Fibroblast of pulmonary artery (primary cell): ENCODE data around the gene SLC6A13.

Experiments used
- DNase-seq: peaks from one replicate; pipeline ENCODE4 v3.0.0-alpha.2; 2010; ENCODE audit warnings: low read depth
- H3K4me3 ChIP-seq: replicated peaks from 2 replicates; pipeline ENCODE4 v1.5.1; 2011; ENCODE audit warnings: low read depth, mild to moderate bottlenecking, control low read depth, low read length, moderate library complexity
- TF ChIP-seq, protein P1 (sequence below): IDR thresholded peaks from 2 replicates; pipeline ENCODE4 v1.5.1; 2011; ENCODE audit warnings: mild to moderate bottlenecking, control low read depth, low read length, inconsistent platforms; ENCODE audit errors: missing control alignments

SLC6A13 gene

GRCh38 chr12:202081-202731 lies 60.4 kb downstream of the SLC6A13 start:
- H3K4me3 ChIP-seq, result no peak overlapping the region
- no peak for DNase-seq
- TF ChIP-seq, protein P1, sequence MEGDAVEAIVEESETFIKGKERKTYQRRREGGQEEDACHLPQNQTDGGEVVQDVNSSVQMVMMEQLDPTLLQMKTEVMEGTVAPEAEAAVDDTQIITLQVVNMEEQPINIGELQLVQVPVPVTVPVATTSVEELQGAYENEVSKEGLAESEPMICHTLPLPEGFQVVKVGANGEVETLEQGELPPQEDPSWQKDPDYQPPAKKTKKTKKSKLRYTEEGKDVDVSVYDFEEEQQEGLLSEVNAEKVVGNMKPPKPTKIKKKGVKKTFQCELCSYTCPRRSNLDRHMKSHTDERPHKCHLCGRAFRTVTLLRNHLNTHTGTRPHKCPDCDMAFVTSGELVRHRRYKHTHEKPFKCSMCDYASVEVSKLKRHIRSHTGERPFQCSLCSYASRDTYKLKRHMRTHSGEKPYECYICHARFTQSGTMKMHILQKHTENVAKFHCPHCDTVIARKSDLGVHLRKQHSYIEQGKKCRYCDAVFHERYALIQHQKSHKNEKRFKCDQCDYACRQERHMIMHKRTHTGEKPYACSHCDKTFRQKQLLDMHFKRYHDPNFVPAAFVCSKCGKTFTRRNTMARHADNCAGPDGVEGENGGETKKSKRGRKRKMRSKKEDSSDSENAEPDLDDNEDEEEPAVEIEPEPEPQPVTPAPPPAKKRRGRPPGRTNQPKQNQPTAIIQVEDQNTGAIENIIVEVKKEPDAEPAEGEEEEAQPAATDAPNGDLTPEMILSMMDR, result no peak

GRCh38 chr12:201361-201760 lies 61.3 kb downstream of the SLC6A13 start:
- TF ChIP-seq, protein P1, result no peak
- no peak for DNase-seq
- no peak overlapping the region for H3K4me3 ChIP-seq

DNA sequence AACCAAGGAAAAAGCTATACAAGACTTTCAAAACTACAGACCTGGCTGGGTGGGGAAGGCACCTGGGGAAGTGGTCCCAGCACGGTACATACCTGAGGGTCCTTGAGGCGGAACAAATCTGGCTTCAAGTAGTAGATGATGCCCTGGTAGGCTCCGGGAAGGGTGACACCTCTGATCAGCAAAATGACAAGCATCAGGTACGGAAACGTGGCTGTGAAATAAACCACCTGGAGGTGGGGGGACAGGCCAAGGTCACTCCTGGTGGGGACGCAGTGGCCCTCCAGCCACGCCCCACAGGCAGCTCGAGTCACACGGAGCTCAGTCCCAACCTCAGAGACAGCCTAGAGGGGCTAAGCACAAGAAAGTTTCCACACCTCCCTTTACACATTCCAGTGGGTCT lies 63.9 kb downstream of the SLC6A13 start:
- no peak for DNase-seq
- TF ChIP-seq, protein P1, result no peak
- no peak overlapping the region for H3K4me3 ChIP-seq

- DNase-seq, result no peak
- H3K4me3 ChIP-seq, result no peak overlapping the region
- TF ChIP-seq, protein P1, result no peak
Measured at GRCh38 chr12:197911-198695, 64.5 kb downstream of the SLC6A13 start.

DNA sequence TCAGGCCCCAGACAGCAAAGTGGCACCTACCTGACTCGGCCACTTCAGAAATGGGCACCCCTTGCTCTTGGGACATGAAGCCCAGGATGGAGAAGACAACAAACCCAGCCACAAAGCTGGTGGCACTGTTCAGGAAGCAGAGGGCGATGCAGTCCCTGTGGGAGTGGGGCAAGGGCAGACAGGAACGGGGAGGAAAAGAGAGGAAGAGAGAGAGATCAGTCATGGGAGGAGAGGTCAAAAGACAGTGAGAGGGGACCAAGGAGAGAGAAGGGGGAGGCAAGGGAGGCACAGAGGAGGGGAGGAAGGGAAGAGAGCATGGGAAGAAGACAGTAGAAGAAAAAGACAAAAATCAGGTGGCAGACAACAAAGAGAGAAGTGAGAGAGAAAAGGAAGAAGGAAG lies 65.3 kb downstream of the SLC6A13 start:
- TF ChIP-seq, protein P1, result no peak
- H3K4me3 ChIP-seq, result no peak overlapping the region
- DNase-seq, result no peak

- H3K4me3 ChIP-seq, result no peak overlapping the region
- DNase-seq, result no peak
- TF ChIP-seq, protein P1, result no peak
Measured at GRCh38 chr12:196436-196835, 66.2 kb downstream of the SLC6A13 start.
